Glutamatergic neuron (in vitro differentiated cells): ENCODE measurements around the gene EIF4G2. TPM values are rescaled to one million over a fixed set of nuclear protein-coding genes. Genes with fewer than 3 reads are reported as not detected.

Experiments
- DNase-seq: peaks from one replicate; pipeline ENCODE4 v3.0.0; 2022
- H3K27ac Mint-ChIP-seq: one replicate; pipeline ENCODE4 v1.8.0; 2020; ENCODE audit warnings: mild to moderate bottlenecking, mixed read lengths, inconsistent platforms; ENCODE audit not compliant: unreplicated experiment
- H3K27me3 Mint-ChIP-seq: one replicate; pipeline ENCODE4 v1.8.0; 2020; ENCODE audit warnings: mild to moderate bottlenecking, moderate library complexity, mixed read lengths, inconsistent platforms; ENCODE audit not compliant: unreplicated experiment
- H3K36me3 Mint-ChIP-seq: one replicate; pipeline ENCODE4 v1.8.0; 2020; ENCODE audit warnings: mild to moderate bottlenecking, mixed read lengths, inconsistent platforms; ENCODE audit not compliant: unreplicated experiment
- H3K4me1 Mint-ChIP-seq: one replicate; pipeline ENCODE4 v1.8.0; 2020; ENCODE audit warnings: mild to moderate bottlenecking, low read depth, mixed read lengths, inconsistent platforms; ENCODE audit not compliant: unreplicated experiment
- H3K4me3 Mint-ChIP-seq: one replicate; pipeline ENCODE4 v1.8.0; 2020; ENCODE audit warnings: mild to moderate bottlenecking, mixed read lengths, inconsistent platforms; ENCODE audit not compliant: unreplicated experiment
- H3K9me3 Mint-ChIP-seq: one replicate; pipeline ENCODE4 v1.8.0; 2020; ENCODE audit warnings: mild to moderate bottlenecking, moderate library complexity, mixed read lengths, inconsistent platforms; ENCODE audit not compliant: unreplicated experiment
- CTCF ChIP-seq: fragments of 200-600 bp; sonication (generic); IDR thresholded peaks from one replicate; pipeline ENCODE4 v1.5.0; 2021; ENCODE audit not compliant: partially characterized antibody, unreplicated experiment
- total RNA-seq: library from RNA; stranded (reverse); fragmentation: NEBNext Ultra II Directional; extraction: Animal tissue kit (Norgen Biotek cat#: 25700); gene quantifications from one replicate; pipeline ENCODE4 v1.2.1, GENCODE V29; 2021; ENCODE audit not compliant: unreplicated experiment

Gene EIF4G2
- total RNA-seq, 1 donor from 2014 or later, result 1,663 TPM

GRCh38 chr11:10809373-10810160, 841 bp upstream of the EIF4G2 start:
- H3K4me3 Mint-ChIP-seq, result peak overlapping the region; percentile 96
- H3K36me3 Mint-ChIP-seq, result peaks cover 9% of the 10 kb centered on the region
- H3K4me1 Mint-ChIP-seq, result peaks cover 19% of the 10 kb centered on the region
- H3K27ac Mint-ChIP-seq, result peak overlapping the region; percentile 100
- peaks cover 15% of the 10 kb centered on the region for H3K27me3 Mint-ChIP-seq
- DNase-seq, result peak; percentile 59
- peaks cover 23% of the 10 kb centered on the region for H3K9me3 Mint-ChIP-seq
- TF ChIP-seq CTCF, result no peak

- Mint-ChIP-seq H3K36me3 (peaks cover 17% of the 10 kb centered on the region), H3K4me3 (peak overlapping the region; percentile 96), H3K27ac (peak overlapping the region; percentile 100), H3K4me1 (peaks cover 24% of the 10 kb centered on the region), H3K9me3 (peaks cover 25% of the 10 kb centered on the region), H3K27me3 (peaks cover 15% of the 10 kb centered on the region)
- DNase-seq, result no peak
- no peak for TF ChIP-seq CTCF
Observed at GRCh38 chr11:10808235-10808552, 532 bp downstream of the EIF4G2 start.

- peak; percentile 74 for DNase-seq
- H3K36me3 Mint-ChIP-seq, result peaks cover 17% of the 10 kb centered on the region
- H3K4me1 Mint-ChIP-seq, result peaks cover 24% of the 10 kb centered on the region
- no peak for TF ChIP-seq CTCF
- H3K27ac Mint-ChIP-seq, result peak overlapping the region; percentile 100
- H3K4me3 Mint-ChIP-seq, result peak overlapping the region; percentile 96
- H3K9me3 Mint-ChIP-seq, result peaks cover 25% of the 10 kb centered on the region
- peaks cover 15% of the 10 kb centered on the region for H3K27me3 Mint-ChIP-seq
Observed at GRCh38 chr11:10807493-10808234, 1.1 kb downstream of the EIF4G2 start.

GRCh38 chr11:10806206-10806605, 2.5 kb downstream of the EIF4G2 start:
- Mint-ChIP-seq H3K27ac (no peak overlapping the region), H3K4me1 (peaks cover 24% of the 10 kb centered on the region)

More at GRCh38 chr11:10806206-10806605, 2.5 kb downstream of the EIF4G2 start:
- no peak for DNase-seq
- H3K4me3 Mint-ChIP-seq, result peak overlapping the region; percentile 96
- peaks cover 27% of the 10 kb centered on the region for H3K9me3 Mint-ChIP-seq
- H3K27me3 Mint-ChIP-seq, result peaks cover 15% of the 10 kb centered on the region
- peaks cover 17% of the 10 kb centered on the region for H3K36me3 Mint-ChIP-seq
- TF ChIP-seq CTCF, result no peak
